GM21381 (cell line): ENCODE results near the gene IGDCC3.

ENCODE experiments used
- ATAC-seq: cut with Tn5 transposase; IDR thresholded peaks from one replicate; pipeline ENCODE4 v1.9.1; 2021; ENCODE audit warnings: mild to moderate bottlenecking, moderate library complexity; ENCODE audit not compliant: unreplicated experiment

Gene IGDCC3

GRCh38 chr15:65389226-65389625, 11.4 kb upstream of the IGDCC3 start:
- no peak for ATAC-seq

GRCh38 chr15:65388306-65389080, 10.7 kb upstream of the IGDCC3 start:
- ATAC-seq, result no peak

- ATAC-seq, result no peak
Measured at GRCh38 chr15:65386886-65387285, 9.1 kb upstream of the IGDCC3 start.

- no peak for ATAC-seq
Measured at GRCh38 chr15:65386376-65386775, 8.6 kb upstream of the IGDCC3 start.

- no peak for ATAC-seq
Measured at GRCh38 chr15:65385870-65386258, 8.1 kb upstream of the IGDCC3 start.

GRCh38 chr15:65384895-65385869, 7.4 kb upstream of the IGDCC3 start:
- ATAC-seq, result no peak

GRCh38 chr15:65384505-65384894, 6.7 kb upstream of the IGDCC3 start:
- no peak for ATAC-seq

GRCh38 chr15:65383991-65384390, 6.2 kb upstream of the IGDCC3 start:
- ATAC-seq, result no peak

GRCh38 chr15:65383456-65383855, 5.7 kb upstream of the IGDCC3 start:
- no peak for ATAC-seq

GRCh38 chr15:65382921-65383320, 5.1 kb upstream of the IGDCC3 start:
- ATAC-seq, result no peak

GRCh38 chr15:65382146-65382491, 4.3 kb upstream of the IGDCC3 start:
- no peak for ATAC-seq

GRCh38 chr15:65381445-65382145, 3.8 kb upstream of the IGDCC3 start:
- no peak for ATAC-seq

- no peak for ATAC-seq
Measured at GRCh38 chr15:65379986-65380385, 2.2 kb upstream of the IGDCC3 start.

- ATAC-seq, result no peak
Measured at GRCh38 chr15:65377105-65377975, 462 bp downstream of the IGDCC3 start.

- no peak for ATAC-seq
Measured at GRCh38 chr15:65376767-65377104, 1.1 kb downstream of the IGDCC3 start.

GRCh38 chr15:65375871-65376607, 1.8 kb downstream of the IGDCC3 start:
- ATAC-seq, result no peak

- no peak for ATAC-seq
Measured at GRCh38 chr15:65374821-65375401, 2.9 kb downstream of the IGDCC3 start.

- ATAC-seq, result no peak
Measured at GRCh38 chr15:65374334-65374733, 3.5 kb downstream of the IGDCC3 start.

GRCh38 chr15:65373163-65373651, 4.6 kb downstream of the IGDCC3 start:
- ATAC-seq, result no peak

GRCh38 chr15:65372787-65373067, 5.1 kb downstream of the IGDCC3 start:
- no peak for ATAC-seq
